Measurements from ENCODE around the gene C1orf56. TPM values are rescaled to one million over a fixed set of nuclear protein-coding genes. Genes with fewer than 3 reads are reported as not detected.

C1orf56 gene
- total and polyA plus RNA-seq, 10 of the 15 experiments (the other 5 are each of a cell fraction or from before 2014, with no cell fraction given): 0.22 to 15.5 (median 1.5) TPM

GRCh38 chr1:151047925-151048644 is 534 bp downstream of the C1orf56 start:
- in situ Hi-C loops (cut with MboI): no loop called here
- ChIA-PET RAD21 (ENCODE audit: unreplicated experiment) (interaction anchor here (0.8 to 2.2 kb wide), 5 partner anchors 10 to 109 kb away, joined by 3 to 12 read pairs (median 6); partner anchors contain the start of genes MINDY1 and TNFAIP8L2), POLR2A (interaction anchor here (0.9 to 5.6 kb wide), 3 partner anchors 9 to 22 kb away, joined by 3 to 65 read pairs (median 4); partner anchors contain the start of genes CDC42SE1, GABPB2 and MLLT11), SMC1A (ENCODE audit: uncharacterized antibody, unreplicated experiment) (interaction anchor here (0.6 to 2.8 kb wide), 6 partner anchors 8 to 53 kb away, joined by 3 to 9 read pairs (median 6); partner anchors contain the start of gene MLLT11), CTCF (interaction anchor here (0.6 to 9.5 kb wide), 16 partner anchors 9 to 956 kb away, joined by 3 to 76 read pairs (median 4); partner anchors contain the start of genes CDC42SE1, GABPB2, MINDY1 and MLLT11)
- Histone ChIP-seq H2AFZ (ENCODE audit: control insufficient read depth, low read depth, low read length) (peak overlapping the region; percentile 82), H3K36me3 (ENCODE audit: control insufficient read depth in 2 of 2, insufficient read depth in 2 of 2, low read length in 1 of 2) (peaks cover 3 to 13% of the 10 kb centered on the region in 2 experiments), H3K4me3 (peak overlapping the region; percentile 87), H4K20me1 (ENCODE audit: control insufficient read depth, insufficient read depth) (no peaks in the 10 kb centered on the region; the same call in 1 of the 2 replicates), H3K4me2 (ENCODE audit: control insufficient read depth, insufficient read depth) (peak overlapping the region; percentile 99), H3K9ac (ENCODE audit: control insufficient read depth, insufficient read depth, low read length) (peak overlapping the region; percentile 66), H3K27me3 (replicated peaks in 1 of 2; ENCODE audit: control insufficient read depth in 2 of 2, insufficient read depth in 2 of 2, low read length in 1 of 2) (no peaks in the 10 kb centered on the region), H3K9me3 (replicated peaks; ENCODE audit: control insufficient read depth, insufficient read depth, low read length) (no peaks in the 10 kb centered on the region), H3K79me2 (ENCODE audit: control insufficient read depth, insufficient read depth, low read length) (no peaks in the 10 kb centered on the region), H3K27ac (ENCODE audit: control insufficient read depth, insufficient read depth) (peak overlapping the region; percentile 49), H3K4me1 (ENCODE audit: control insufficient read depth, insufficient read depth, low read length) (peaks cover 8% of the 10 kb centered on the region; the same call in 1 of the 2 replicates)
- DNase-seq (ENCODE audit: low read depth, low spot score): no peak
- intact Hi-C loops (cut with micrococcal nuclease; ENCODE audit: unreplicated experiment): no loop called here
- 6% methylated on average over 48 of the region's 48 CpGs for WGBS (ENCODE audit: insufficient coverage, insufficient replicate concordance, low lambda C conversion rate, missing lambda C conversion rate)
- FAIRE-seq: peak; percentile 68
- peak; percentile 85 for ATAC-seq
- BruUV-seq (replicated peaks): TSS peak; percentile 88
- TF ChIP-seq RFX5 (IDR thresholded peaks at IDR 0.05; ENCODE audit: low read depth, low read length): no peak
- TF ChIP-seq, protein P1, sequence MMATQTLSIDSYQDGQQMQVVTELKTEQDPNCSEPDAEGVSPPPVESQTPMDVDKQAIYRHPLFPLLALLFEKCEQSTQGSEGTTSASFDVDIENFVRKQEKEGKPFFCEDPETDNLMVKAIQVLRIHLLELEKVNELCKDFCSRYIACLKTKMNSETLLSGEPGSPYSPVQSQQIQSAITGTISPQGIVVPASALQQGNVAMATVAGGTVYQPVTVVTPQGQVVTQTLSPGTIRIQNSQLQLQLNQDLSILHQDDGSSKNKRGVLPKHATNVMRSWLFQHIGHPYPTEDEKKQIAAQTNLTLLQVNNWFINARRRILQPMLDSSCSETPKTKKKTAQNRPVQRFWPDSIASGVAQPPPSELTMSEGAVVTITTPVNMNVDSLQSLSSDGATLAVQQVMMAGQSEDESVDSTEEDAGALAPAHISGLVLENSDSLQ (IDR thresholded peaks at IDR 0.05): no peak
- TF ChIP-seq NFXL1 (IDR thresholded peaks at IDR 0.05; ENCODE audit: borderline replicate concordance): no peak
- TF ChIP-seq CTCF (IDR thresholded peaks at IDR 0.05 in 2 of 3, conservative IDR thresholded peaks at IDR 0.05 in 1 of 3; ENCODE audit: control insufficient read depth in 2 of 3, extremely low read depth in 1 of 3, insufficient read depth in 1 of 3, low read depth in 3 of 3, low read length in 3 of 3): peak in 2 of 3 experiments; percentile 47 to 54; a peak in 5 of 6 replicates
- TF ChIP-seq ATF7 (IDR thresholded peaks at IDR 0.05; ENCODE audit: low read depth): no peak
- no peak for TF ChIP-seq SRF (IDR thresholded peaks at IDR 0.05; ENCODE audit: low read depth in 2 of 2, low read length in 2 of 2)
- peak; percentile 13 for TF ChIP-seq MEF2B (IDR thresholded peaks at IDR 0.05; ENCODE audit: partially characterized antibody, poor library complexity, severe bottlenecking)
- TF ChIP-seq IRF4 (IDR thresholded peaks at IDR 0.05; ENCODE audit: low read depth, low read length): no peak
- 0 out of 2 replicates have a peak, but pooled peaks have one; percentile 46 for TF ChIP-seq SIN3A (IDR thresholded peaks at IDR 0.05; ENCODE audit: low read depth, low read length)
- peak; percentile 77; the same call in 1 of the 2 replicates for TF ChIP-seq POLR2A (IDR thresholded peaks at IDR 0.05; ENCODE audit: low read depth, low read length)
- TF ChIP-seq, protein P2, sequence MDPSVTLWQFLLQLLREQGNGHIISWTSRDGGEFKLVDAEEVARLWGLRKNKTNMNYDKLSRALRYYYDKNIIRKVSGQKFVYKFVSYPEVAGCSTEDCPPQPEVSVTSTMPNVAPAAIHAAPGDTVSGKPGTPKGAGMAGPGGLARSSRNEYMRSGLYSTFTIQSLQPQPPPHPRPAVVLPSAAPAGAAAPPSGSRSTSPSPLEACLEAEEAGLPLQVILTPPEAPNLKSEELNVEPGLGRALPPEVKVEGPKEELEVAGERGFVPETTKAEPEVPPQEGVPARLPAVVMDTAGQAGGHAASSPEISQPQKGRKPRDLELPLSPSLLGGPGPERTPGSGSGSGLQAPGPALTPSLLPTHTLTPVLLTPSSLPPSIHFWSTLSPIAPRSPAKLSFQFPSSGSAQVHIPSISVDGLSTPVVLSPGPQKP (IDR thresholded peaks at IDR 0.05; ENCODE audit: low read depth, low read length): no peak
- TF ChIP-seq JUND (IDR thresholded peaks at IDR 0.05; ENCODE audit: low read depth, low read length): no peak
- no peak for TF ChIP-seq POLR2AphosphoS2 (IDR thresholded peaks at IDR 0.05; ENCODE audit: low read depth, low read length)
- TF ChIP-seq RB1 (IDR thresholded peaks at IDR 0.05; ENCODE audit: borderline replicate concordance): no peak
- TF ChIP-seq EGR1 (IDR thresholded peaks at IDR 0.05; ENCODE audit: borderline replicate concordance in 1 of 2, low read depth in 2 of 2, low read length in 2 of 2): 0 out of 3 replicates have a peak, but pooled peaks of 1 of the 2 experiments have one; percentile 10
- no peak for TF ChIP-seq ZNF207 (IDR thresholded peaks at IDR 0.05; ENCODE audit: borderline replicate concordance)

All from GM12878 (cell line).